HepG2 (cell line): ENCODE results near the gene PROK2. TPM values are rescaled to one million over a fixed set of nuclear protein-coding genes. Genes with fewer than 3 reads are reported as not detected.

Experiments
- ATAC-seq: fragments of 200-7000 bp; cut with Tn5 transposase; 3 replicates; pipeline ENCODE4 v1.9.1; 2020; ENCODE audit warnings: mild to moderate bottlenecking, moderate library complexity
- BruUV-seq: library from RNA; stranded (reverse); fragments of 400-500 nt; replicated peaks from 2 replicates; lab custom pipeline; 2021; lab: Mats Ljungman, UMichigan
- CTCF ChIA-PET: fragments of 300-600 bp; formaldehyde crosslinking; extraction: SDS; loops from one replicate; lab custom pipeline; 2021; ENCODE audit warnings: low total read pairs, inconsistent platforms, low intra/inter-chr PET ratio; lab: Yijun Ruan, JAX
- POLR2A ChIA-PET: fragments of 350-600 bp; sonication (Branson Sonifier 250); formaldehyde crosslinking; loops from one replicate; lab custom pipeline; 2020; ENCODE audit warnings: antibody characterized with exemption, inconsistent platforms; lab: Yijun Ruan, JAX
- DNase-seq: peaks from one replicate; pipeline ENCODE4 v3.0.0-alpha.2; 2015; ENCODE audit warnings: low spot score
- FAIRE-seq: peaks from 3 replicates; lab custom pipeline; 2011; peaks lifted over from hg19 to GRCh38; lab: Jason Lieb, UNC
- H2AFZ ChIP-seq: one replicate; pipeline ENCODE4 v1.6.1; 2011; ENCODE audit warnings: low read length, inconsistent platforms
- H3K27ac ChIP-seq: fragments of 300-600 bp; 3 replicates; pipeline ENCODE4 v1.8.0; 2011; ENCODE audit warnings: mixed run types, mild to moderate bottlenecking, mixed read lengths, low read length, inconsistent platforms; ENCODE audit not compliant: insufficient read depth; ENCODE audit errors: extremely low read length
- H3K27me3 ChIP-seq, 2 experiments: fragments of 200-600 bp in 1 of 2; 2 replicates in 1 of 2; 3 replicates in 1 of 2; pipeline versions ENCODE4 v1.6.0 to v1.8.0; 2011; ENCODE audit warnings: low read length in 2 of 2, mild to moderate bottlenecking in 2 of 2, moderate library complexity in 2 of 2, inconsistent platforms in 1 of 2; ENCODE audit not compliant: insufficient read depth in 2 of 2, control insufficient read depth in 1 of 2
- H3K36me3 ChIP-seq, 2 experiments: fragments of 200-600 bp in 1 of 2; replicated peaks in 1 of 2; 2 replicates in 1 of 2; 3 replicates in 1 of 2; pipeline versions ENCODE4 v1.5.1 to v1.8.0; 2011; ENCODE audit warnings: low read length in 2 of 2, inconsistent platforms in 1 of 2; ENCODE audit not compliant: insufficient read depth in 2 of 2, control insufficient read depth in 1 of 2
- H3K4me1 ChIP-seq: 2 replicates; pipeline ENCODE4 v1.5.1; 2012; ENCODE audit warnings: low read length, inconsistent platforms; ENCODE audit not compliant: insufficient read depth
- H3K4me2 ChIP-seq: 2 replicates; pipeline ENCODE4 v1.6.0; 2011; ENCODE audit warnings: low read depth, low read length, inconsistent platforms
- H3K4me3 ChIP-seq, 3 experiments: fragments of 200-600 bp in 1 of 3; sonication (generic), shearing (Covaris generic) in 1 of 3; replicated peaks in 1 of 3; 2 replicates each; pipeline ENCODE4 v1.5.1; 2011 to 2016; ENCODE audit warnings: low read length in 3 of 3, inconsistent platforms in 2 of 3, low read depth in 2 of 3, mild to moderate bottlenecking in 2 of 3, control low read depth in 1 of 3, mixed read lengths in 1 of 3; ENCODE audit not compliant: insufficient read depth in 1 of 3
- H3K79me2 ChIP-seq: one replicate; pipeline ENCODE4 v1.6.1; 2011; ENCODE audit warnings: low read length, inconsistent platforms; ENCODE audit not compliant: insufficient read depth
- H3K9ac ChIP-seq: 2 replicates; pipeline ENCODE4 v1.6.0; 2011; ENCODE audit warnings: mild to moderate bottlenecking, low read depth, low read length, inconsistent platforms; ENCODE audit not compliant: insufficient read depth
- H3K9me3 ChIP-seq: 2 replicates; pipeline ENCODE4 v1.5.1; 2012; ENCODE audit warnings: mild to moderate bottlenecking, low read length
- H4K20me1 ChIP-seq: 2 replicates; pipeline ENCODE4 v1.6.0; 2011; ENCODE audit warnings: inconsistent platforms, mild to moderate bottlenecking, low read length, moderate library complexity; ENCODE audit not compliant: insufficient read depth
- CBX2 ChIP-seq, 2 experiments: fragments of 200-600 bp in 1 of 2; sonication (generic); formaldehyde crosslinking in 1 of 2; IDR thresholded peaks; 2 replicates each; pipeline versions ENCODE4 v1.7.0 to v1.8.1; 2018 to 2022; ENCODE audit warnings: low read depth in 2 of 2, low read length in 1 of 2, mild to moderate bottlenecking in 1 of 2, missing genetic modification reagents in 1 of 2
- FOXK2 ChIP-seq: fragments of 450-650 bp; IDR thresholded peaks from 2 replicates; pipeline ENCODE4 v1.6.1; 2016
- NFYC ChIP-seq: IDR thresholded peaks from 2 replicates; pipeline ENCODE4 v1.6.1; 2016; ENCODE audit warnings: missing genetic modification reagents, missing compliant biosample characterization
- SIN3A ChIP-seq: IDR thresholded peaks from 2 replicates; pipeline ENCODE4 v1.6.1; 2011; ENCODE audit warnings: low read depth, mild to moderate bottlenecking, control low read depth, low read length, borderline replicate concordance
- WGBS: methylation state at CpG from one replicate; pipeline ENCODE4 v1.1.6; 2017; ENCODE audit warnings: low lambda C conversion rate; 5-methylcytosine and 5-hydroxymethylcytosine counted together
- in situ Hi-C: cut with HindIII; loops from 2 replicates; pipeline ENCODE4 v1.10.0; 2017; ENCODE audit warnings: low pct_unique_long_range_greater_than_20kb; ENCODE audit not compliant: extremely low pct_ligation_motif_present
- intact Hi-C: fragments of 100-400 bp; cut with micrococcal nuclease; formaldehyde crosslinking; loops from one replicate; pipeline ENCODE4 v1.10.0; 2022; ENCODE audit not compliant: unreplicated experiment
- polyA plus RNA-seq, 8 experiments: library from polyadenylated mRNA; depleted of rRNA in 3 of 8; stranded (reverse) in 7 of 8; unstranded in 1 of 8; fragments of >200 nt; fragmentation: Illumina TruSeq in 4 of 8; extraction: Trizol in 4 of 8; gene quantifications; 2 replicates each; pipeline versions ENCODE4 v1.2.1 to v1.2.3, GENCODE V29; 2011 to 2016; ENCODE audit warnings: low read depth in 4 of 8, missing spikeins in 1 of 8, mixed read lengths in 1 of 8; ENCODE audit not compliant: insufficient read depth in 1 of 8
- total RNA-seq, 5 experiments: library from RNA; depleted of rRNA; stranded (reverse); fragments of >200 nt; fragmentation: Illumina TruSeq; extraction: Trizol; gene quantifications; 2 replicates each; pipeline ENCODE4 v1.2.3, GENCODE V29; 2016; ENCODE audit warnings: low read depth in 1 of 5
- TF ChIP-seq, protein P1 (sequence below): sonication (generic); formaldehyde crosslinking; IDR thresholded peaks from 2 replicates; pipeline ENCODE4 v1.5.0; 2020; ENCODE audit warnings: mild to moderate bottlenecking, missing genetic modification reagents, borderline replicate concordance
- TF ChIP-seq, protein P2 (sequence below): sonication (generic); formaldehyde crosslinking; IDR thresholded peaks from 2 replicates; pipeline ENCODE4 v1.5.0; 2020; ENCODE audit warnings: mild to moderate bottlenecking, missing genetic modification reagents, moderate library complexity
- TF ChIP-seq, protein P3 (sequence below): sonication (generic); formaldehyde crosslinking; conservative IDR thresholded peaks from 2 replicates; pipeline ENCODE4 v1.4.0; 2020; ENCODE audit warnings: missing genetic modification reagents

The PROK2 gene
- total and polyA plus RNA-seq, 2 of the 13 experiments (the other 11 are each of a cell fraction or from before 2014, with no cell fraction given): not detected

GRCh38 chr3:71778353-71778752, 6.6 kb downstream of the PROK2 start:
- intact Hi-C loops: no loop called here
- POLR2A ChIA-PET: no interaction called here
- no peak for FAIRE-seq

DNA sequence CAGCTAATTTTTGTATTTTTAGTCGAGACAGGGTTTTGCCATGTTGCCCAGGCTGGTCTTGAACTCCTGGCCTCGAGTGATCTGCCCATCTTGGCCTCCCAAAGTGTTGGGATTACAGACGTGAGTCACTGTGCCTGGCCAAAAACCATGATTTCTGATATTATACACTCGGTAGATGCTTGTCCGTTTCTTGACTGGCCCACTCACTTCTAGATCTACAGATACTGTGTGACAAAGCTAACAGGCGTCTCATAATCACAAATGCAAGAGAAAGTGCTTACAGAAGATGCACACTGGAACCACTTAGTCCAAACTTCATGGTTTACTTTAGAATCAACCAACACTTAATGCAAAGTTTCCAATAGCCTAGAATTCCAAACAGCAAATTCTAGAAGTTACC, 8.4 kb downstream of the PROK2 start:
- no TSS peak for BruUV-seq
- POLR2A ChIA-PET: no interaction called here
- no peaks in the 10 kb centered on the region for H3K79me2 ChIP-seq
- H3K9ac ChIP-seq: no peak overlapping the region
- peaks cover 0 to 15% of the 10 kb centered on the region in 2 experiments; a peak in 3 of 5 replicates for H3K27me3 ChIP-seq
- CTCF ChIA-PET: no interaction called here
- H3K36me3 ChIP-seq: no peaks in the 10 kb centered on the region
- H3K4me3 ChIP-seq: no peak overlapping the region
- H3K27ac ChIP-seq: no peak overlapping the region
- intact Hi-C loops (no loop called here), in situ Hi-C loops (no loop called here)
- no peak overlapping the region for H3K4me2 ChIP-seq
- WGBS: 5% methylated on average over 6 of the region's 6 CpGs
- no peaks in the 10 kb centered on the region for H3K9me3 ChIP-seq
- FAIRE-seq (no peak), DNase-seq (no peak), ATAC-seq (no peak)
- no peaks in the 10 kb centered on the region for H4K20me1 ChIP-seq
- no peak overlapping the region for H2AFZ ChIP-seq
- H3K4me1 ChIP-seq: no peaks in the 10 kb centered on the region
- TF ChIP-seq, protein P1, sequence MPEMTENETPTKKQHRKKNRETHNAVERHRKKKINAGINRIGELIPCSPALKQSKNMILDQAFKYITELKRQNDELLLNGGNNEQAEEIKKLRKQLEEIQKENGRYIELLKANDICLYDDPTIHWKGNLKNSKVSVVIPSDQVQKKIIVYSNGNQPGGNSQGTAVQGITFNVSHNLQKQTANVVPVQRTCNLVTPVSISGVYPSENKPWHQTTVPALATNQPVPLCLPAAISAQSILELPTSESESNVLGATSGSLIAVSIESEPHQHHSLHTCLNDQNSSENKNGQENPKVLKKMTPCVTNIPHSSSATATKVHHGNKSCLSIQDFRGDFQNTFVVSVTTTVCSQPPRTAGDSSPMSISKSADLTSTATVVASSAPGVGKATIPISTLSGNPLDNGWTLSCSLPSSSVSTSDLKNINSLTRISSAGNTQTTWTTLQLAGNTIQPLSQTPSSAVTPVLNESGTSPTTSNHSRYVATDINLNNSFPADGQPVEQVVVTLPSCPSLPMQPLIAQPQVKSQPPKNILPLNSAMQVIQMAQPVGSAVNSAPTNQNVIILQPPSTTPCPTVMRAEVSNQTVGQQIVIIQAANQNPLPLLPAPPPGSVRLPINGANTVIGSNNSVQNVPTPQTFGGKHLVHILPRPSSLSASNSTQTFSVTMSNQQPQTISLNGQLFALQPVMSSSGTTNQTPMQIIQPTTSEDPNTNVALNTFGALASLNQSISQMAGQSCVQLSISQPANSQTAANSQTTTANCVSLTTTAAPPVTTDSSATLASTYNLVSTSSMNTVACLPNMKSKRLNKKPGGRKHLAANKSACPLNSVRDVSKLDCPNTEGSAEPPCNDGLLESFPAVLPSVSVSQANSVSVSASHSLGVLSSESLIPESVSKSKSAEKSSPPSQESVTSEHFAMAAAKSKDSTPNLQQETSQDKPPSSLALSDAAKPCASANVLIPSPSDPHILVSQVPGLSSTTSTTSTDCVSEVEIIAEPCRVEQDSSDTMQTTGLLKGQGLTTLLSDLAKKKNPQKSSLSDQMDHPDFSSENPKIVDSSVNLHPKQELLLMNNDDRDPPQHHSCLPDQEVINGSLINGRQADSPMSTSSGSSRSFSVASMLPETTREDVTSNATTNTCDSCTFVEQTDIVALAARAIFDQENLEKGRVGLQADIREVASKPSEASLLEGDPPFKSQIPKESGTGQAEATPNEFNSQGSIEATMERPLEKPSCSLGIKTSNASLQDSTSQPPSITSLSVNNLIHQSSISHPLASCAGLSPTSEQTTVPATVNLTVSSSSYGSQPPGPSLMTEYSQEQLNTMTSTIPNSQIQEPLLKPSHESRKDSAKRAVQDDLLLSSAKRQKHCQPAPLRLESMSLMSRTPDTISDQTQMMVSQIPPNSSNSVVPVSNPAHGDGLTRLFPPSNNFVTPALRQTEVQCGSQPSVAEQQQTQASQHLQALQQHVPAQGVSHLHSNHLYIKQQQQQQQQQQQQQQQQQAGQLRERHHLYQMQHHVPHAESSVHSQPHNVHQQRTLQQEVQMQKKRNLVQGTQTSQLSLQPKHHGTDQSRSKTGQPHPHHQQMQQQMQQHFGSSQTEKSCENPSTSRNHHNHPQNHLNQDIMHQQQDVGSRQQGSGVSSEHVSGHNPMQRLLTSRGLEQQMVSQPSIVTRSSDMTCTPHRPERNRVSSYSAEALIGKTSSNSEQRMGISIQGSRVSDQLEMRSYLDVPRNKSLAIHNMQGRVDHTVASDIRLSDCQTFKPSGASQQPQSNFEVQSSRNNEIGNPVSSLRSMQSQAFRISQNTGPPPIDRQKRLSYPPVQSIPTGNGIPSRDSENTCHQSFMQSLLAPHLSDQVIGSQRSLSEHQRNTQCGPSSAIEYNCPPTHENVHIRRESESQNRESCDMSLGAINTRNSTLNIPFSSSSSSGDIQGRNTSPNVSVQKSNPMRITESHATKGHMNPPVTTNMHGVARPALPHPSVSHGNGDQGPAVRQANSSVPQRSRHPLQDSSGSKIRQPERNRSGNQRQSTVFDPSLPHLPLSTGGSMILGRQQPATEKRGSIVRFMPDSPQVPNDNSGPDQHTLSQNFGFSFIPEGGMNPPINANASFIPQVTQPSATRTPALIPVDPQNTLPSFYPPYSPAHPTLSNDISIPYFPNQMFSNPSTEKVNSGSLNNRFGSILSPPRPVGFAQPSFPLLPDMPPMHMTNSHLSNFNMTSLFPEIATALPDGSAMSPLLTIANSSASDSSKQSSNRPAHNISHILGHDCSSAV (CRISPR knock-in tag): no peak
- TF ChIP-seq NFYC (CRISPR knock-in tag) (no peak), FOXK2 (no peak)
- TF ChIP-seq, protein P2, sequence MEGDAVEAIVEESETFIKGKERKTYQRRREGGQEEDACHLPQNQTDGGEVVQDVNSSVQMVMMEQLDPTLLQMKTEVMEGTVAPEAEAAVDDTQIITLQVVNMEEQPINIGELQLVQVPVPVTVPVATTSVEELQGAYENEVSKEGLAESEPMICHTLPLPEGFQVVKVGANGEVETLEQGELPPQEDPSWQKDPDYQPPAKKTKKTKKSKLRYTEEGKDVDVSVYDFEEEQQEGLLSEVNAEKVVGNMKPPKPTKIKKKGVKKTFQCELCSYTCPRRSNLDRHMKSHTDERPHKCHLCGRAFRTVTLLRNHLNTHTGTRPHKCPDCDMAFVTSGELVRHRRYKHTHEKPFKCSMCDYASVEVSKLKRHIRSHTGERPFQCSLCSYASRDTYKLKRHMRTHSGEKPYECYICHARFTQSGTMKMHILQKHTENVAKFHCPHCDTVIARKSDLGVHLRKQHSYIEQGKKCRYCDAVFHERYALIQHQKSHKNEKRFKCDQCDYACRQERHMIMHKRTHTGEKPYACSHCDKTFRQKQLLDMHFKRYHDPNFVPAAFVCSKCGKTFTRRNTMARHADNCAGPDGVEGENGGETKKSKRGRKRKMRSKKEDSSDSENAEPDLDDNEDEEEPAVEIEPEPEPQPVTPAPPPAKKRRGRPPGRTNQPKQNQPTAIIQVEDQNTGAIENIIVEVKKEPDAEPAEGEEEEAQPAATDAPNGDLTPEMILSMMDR (CRISPR knock-in tag): no peak
- TF ChIP-seq, protein P3, sequence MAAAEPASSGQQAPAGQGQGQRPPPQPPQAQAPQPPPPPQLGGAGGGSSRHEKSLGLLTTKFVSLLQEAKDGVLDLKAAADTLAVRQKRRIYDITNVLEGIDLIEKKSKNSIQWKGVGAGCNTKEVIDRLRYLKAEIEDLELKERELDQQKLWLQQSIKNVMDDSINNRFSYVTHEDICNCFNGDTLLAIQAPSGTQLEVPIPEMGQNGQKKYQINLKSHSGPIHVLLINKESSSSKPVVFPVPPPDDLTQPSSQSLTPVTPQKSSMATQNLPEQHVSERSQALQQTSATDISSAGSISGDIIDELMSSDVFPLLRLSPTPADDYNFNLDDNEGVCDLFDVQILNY (CRISPR knock-in tag): no peak

More at GRCh38 chr3:71778353-71778752, 6.6 kb downstream of the PROK2 start:
- Histone ChIP-seq H2AFZ (no peak overlapping the region), H3K4me3 (no peak overlapping the region), H3K9ac (no peak overlapping the region), H3K4me1 (no peaks in the 10 kb centered on the region), H4K20me1 (no peaks in the 10 kb centered on the region), H3K36me3 (no peaks in the 10 kb centered on the region), H3K27me3 (peaks cover 0 to 10% of the 10 kb centered on the region in 2 experiments; a peak in 3 of 5 replicates), H3K79me2 (no peaks in the 10 kb centered on the region), H3K4me2 (no peak overlapping the region)
- in situ Hi-C loops: no loop called here
- CTCF ChIA-PET: no interaction called here
- no TSS peak for BruUV-seq
- ATAC-seq (no peak), DNase-seq (no peak)
- TF ChIP-seq CBX2 (IDR thresholded peaks at IDR 0.05; ENCODE audit: low read depth, low read length) (0 out of 2 replicates have a peak, but pooled peaks have one; percentile 48), CBX2 (CRISPR knock-in tag; IDR thresholded peaks at IDR 0.05; ENCODE audit: low read depth) (no peak), SIN3A (no peak)
- TF ChIP-seq, all 625 proteins: peak for 1
- Histone ChIP-seq H3K27ac (no peak overlapping the region), H3K9me3 (no peaks in the 10 kb centered on the region)
- 5% methylated on average over 3 of the region's 3 CpGs for WGBS
